GM19240 (cell line): ENCODE results near the gene CAMK2B.
"Not testable (repeated sequence)": the region's sequence is repeated elsewhere in the genome, so short reads cannot be mapped to it uniquely, and the experiment has no call there.

Experiments
- DNase-seq: peaks from one replicate; pipeline ENCODE4 v3.0.0; 2011; ENCODE audit warnings: low spot score; ENCODE audit not compliant: insufficient read length

The CAMK2B gene

DNA sequence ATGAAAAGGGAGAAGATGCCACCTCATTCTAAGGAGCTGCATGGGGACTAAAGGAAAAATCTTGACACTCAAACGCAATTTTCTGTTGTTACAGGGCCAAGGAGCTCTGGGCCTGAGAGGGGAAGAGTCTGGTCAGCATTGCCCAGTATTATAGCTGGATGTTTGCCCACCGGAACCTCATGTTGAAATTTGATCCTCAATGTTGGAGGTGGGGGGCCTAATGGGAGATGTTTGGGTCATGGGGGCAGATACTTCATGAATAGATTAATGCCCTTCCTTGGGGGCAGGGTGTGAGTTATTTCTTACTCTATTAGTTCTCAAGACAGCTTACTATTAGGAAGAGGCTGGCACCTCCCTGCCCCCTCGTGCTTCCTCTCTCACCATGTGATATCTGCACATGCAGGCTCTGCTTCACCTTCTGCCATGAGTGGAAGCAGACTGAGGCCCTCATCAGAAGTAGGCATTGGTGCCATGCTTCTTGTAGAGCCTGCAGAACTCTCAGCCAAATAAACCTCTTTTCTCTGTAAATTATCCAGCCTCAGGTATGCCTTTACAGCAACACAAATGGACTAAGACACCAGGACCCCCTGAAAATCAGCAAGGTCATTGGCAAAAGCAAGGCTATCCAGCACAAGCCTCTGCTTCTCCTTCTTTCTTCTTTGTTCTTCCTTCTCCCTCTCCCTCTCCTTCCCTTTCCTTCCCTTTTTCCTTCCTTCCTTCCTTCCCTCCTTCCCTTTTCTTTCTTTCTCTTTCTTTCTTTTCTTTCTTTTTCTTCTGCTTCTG, 151.3 kb downstream of the CAMK2B start:
- no peak for DNase-seq

GRCh38 chr7:44172803-44173424, 152.5 kb downstream of the CAMK2B start:
- DNase-seq, result no peak

DNA sequence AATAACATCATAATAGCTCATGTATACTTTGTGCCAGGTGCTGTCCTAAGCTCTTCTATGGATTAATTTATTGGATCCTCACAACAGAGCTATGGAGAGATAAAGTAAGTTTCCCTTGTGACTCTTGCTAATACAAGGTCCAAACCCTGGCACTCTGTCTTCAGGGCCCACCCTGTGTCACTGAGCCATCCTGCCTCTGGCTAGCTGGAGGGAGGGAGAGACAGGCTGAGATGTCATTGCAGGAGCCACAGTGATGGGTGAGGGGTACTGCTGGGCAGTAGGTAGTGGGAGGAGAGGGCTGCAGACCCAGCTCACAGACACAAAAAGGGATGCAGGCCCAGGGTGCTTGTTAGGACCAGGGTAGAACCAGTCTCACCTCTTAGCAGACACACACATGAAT, 153.0 kb downstream of the CAMK2B start:
- no peak for DNase-seq

DNA sequence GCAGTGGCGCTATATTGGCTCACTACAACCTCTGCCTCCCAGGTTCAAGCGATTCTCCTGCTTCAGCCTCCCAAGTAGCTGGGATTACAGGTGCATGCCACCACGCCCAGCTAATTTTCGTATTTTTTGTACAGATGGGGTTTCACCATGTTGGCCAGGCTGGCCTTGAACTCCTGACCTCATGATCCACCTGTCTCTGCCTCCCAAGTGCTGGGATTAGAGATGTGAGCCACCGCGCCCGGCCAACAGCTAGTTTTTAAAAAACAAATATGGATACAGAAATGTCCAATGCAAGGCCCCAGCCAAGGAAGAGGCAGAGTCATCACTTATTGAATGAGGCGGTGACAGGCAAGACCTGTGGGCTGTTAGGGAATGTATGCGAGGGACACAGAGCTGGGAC, 153.5 kb downstream of the CAMK2B start:
- not testable (repeated sequence) for DNase-seq

DNA sequence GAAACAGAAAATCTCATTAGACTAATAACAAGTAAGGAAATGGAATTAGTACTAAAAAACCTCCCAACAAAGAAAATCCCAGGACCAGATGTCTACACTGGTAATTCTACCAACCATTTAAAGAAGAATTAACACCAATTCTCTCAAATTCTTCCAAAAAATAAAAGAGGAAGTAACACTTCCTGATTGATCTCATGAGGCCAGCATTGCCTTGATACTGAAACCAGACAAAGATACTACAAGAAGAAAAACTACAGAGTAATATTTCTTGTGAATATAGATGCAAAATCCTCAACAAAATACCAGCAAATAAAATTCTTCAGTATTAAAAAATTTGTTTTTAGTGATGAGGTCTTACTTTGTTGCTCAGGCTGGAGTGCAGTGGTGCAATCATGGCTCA, 157.5 kb downstream of the CAMK2B start:
- DNase-seq, result no peak
